SU-DHL-6 (cell line): ENCODE measurements around the gene ZC3H8.

Experiments used
- EZH2phosphoT487 ChIP-seq: fragments of 200-600 bp; sonication (generic), shearing (Covaris generic); conservative IDR thresholded peaks from 2 replicates; pipeline ENCODE4 v1.6.1; 2018; ENCODE audit warnings: mild to moderate bottlenecking, antibody characterized with exemption, low read length, moderate library complexity, mixed read lengths
- TF ChIP-seq, protein P1 (sequence below): fragments of 200-600 bp; sonication (generic); IDR thresholded peaks from one replicate; pipeline ENCODE4 v1.5.1; 2017; ENCODE audit warnings: antibody characterized with exemption, mild to moderate bottlenecking, low read length, moderate library complexity; ENCODE audit not compliant: insufficient read depth, poor library complexity, severe bottlenecking

DNA sequence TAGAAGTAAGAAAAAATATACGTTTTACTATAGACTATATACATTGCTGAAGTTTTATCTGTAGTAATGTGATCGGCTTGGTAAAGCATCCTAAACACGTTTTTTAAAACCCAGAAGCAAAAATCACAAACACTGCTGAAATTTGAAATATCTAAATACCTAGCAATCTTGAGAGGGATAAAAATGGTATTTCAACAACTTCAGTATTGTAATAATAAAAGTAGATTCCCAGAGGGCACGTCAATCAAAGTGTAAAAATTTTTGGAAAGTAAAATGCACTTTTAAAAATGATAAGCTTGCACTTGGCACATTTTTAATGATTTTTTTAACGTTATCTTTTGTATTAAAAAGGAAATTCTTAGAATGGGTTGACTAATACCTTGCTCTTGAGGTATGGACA, 22.1 kb upstream of the ZC3H8 start:
- TF ChIP-seq, protein P1, sequence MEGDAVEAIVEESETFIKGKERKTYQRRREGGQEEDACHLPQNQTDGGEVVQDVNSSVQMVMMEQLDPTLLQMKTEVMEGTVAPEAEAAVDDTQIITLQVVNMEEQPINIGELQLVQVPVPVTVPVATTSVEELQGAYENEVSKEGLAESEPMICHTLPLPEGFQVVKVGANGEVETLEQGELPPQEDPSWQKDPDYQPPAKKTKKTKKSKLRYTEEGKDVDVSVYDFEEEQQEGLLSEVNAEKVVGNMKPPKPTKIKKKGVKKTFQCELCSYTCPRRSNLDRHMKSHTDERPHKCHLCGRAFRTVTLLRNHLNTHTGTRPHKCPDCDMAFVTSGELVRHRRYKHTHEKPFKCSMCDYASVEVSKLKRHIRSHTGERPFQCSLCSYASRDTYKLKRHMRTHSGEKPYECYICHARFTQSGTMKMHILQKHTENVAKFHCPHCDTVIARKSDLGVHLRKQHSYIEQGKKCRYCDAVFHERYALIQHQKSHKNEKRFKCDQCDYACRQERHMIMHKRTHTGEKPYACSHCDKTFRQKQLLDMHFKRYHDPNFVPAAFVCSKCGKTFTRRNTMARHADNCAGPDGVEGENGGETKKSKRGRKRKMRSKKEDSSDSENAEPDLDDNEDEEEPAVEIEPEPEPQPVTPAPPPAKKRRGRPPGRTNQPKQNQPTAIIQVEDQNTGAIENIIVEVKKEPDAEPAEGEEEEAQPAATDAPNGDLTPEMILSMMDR, result no peak
- TF ChIP-seq EZH2phosphoT487, result no peak
